PFSK-1 (cell line): ENCODE measurements around the gene ARHGEF4.

Experiments
- FOXP2 ChIP-seq: optimal IDR thresholded peaks from 2 replicates; pipeline ENCODE3; 2011; ENCODE audit warnings: borderline replicate concordance, control low read depth, inconsistent platforms; ENCODE audit not compliant: insufficient read depth; ENCODE audit errors: extremely low read length, extremely low read depth
- POLR2AphosphoS5 ChIP-seq: IDR thresholded peaks from 2 replicates; pipeline ENCODE4 v1.6.1; 2012; ENCODE audit warnings: low read depth, mild to moderate bottlenecking, control low read depth, low read length, moderate library complexity
- SIN3A ChIP-seq: IDR thresholded peaks from 2 replicates; pipeline ENCODE4 v1.6.1; 2012; ENCODE audit warnings: mild to moderate bottlenecking, low read length, moderate library complexity, borderline replicate concordance; ENCODE audit not compliant: insufficient read depth
- TAF1 ChIP-seq: IDR thresholded peaks from 2 replicates; pipeline ENCODE4 v1.6.1; 2012; ENCODE audit warnings: low read length, control low read depth, borderline replicate concordance; ENCODE audit not compliant: insufficient read depth
- TF ChIP-seq, protein P1 (sequence below), 2 experiments: IDR thresholded peaks; 2 replicates each; pipeline versions ENCODE4 v1.6.1 to v1.8.0; 2011 to 2012; ENCODE audit warnings: low read depth in 2 of 2, low read length in 2 of 2, control low read depth in 1 of 2, inconsistent platforms in 1 of 2, mild to moderate bottlenecking in 1 of 2, moderate library complexity in 1 of 2; ENCODE audit not compliant: insufficient read depth in 1 of 2

The ARHGEF4 gene

DNA sequence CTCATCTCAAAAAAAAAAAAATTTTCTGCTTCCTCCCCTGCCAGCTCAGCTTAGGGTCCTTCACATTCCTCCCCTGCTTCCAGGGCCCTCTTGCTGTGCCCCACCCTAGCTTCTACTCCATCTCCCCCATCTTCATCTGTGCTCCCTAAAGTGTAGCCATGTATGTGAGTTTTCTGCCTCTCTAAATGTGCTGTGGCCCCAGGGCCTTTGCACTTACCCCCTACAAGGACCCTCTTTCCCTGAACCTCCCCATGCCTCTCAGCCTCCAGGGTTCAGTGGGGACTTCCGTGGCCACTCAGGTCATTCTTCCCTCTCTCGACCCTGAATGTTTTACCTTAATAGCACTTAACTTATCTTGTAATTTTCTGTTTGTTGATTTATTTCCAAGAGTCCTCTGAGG is 6.2 kb upstream of the ARHGEF4 start:
- TF ChIP-seq FOXP2 (no peak), TAF1 (no peak), SIN3A (no peak), POLR2AphosphoS5 (no peak)
- TF ChIP-seq, protein P1, sequence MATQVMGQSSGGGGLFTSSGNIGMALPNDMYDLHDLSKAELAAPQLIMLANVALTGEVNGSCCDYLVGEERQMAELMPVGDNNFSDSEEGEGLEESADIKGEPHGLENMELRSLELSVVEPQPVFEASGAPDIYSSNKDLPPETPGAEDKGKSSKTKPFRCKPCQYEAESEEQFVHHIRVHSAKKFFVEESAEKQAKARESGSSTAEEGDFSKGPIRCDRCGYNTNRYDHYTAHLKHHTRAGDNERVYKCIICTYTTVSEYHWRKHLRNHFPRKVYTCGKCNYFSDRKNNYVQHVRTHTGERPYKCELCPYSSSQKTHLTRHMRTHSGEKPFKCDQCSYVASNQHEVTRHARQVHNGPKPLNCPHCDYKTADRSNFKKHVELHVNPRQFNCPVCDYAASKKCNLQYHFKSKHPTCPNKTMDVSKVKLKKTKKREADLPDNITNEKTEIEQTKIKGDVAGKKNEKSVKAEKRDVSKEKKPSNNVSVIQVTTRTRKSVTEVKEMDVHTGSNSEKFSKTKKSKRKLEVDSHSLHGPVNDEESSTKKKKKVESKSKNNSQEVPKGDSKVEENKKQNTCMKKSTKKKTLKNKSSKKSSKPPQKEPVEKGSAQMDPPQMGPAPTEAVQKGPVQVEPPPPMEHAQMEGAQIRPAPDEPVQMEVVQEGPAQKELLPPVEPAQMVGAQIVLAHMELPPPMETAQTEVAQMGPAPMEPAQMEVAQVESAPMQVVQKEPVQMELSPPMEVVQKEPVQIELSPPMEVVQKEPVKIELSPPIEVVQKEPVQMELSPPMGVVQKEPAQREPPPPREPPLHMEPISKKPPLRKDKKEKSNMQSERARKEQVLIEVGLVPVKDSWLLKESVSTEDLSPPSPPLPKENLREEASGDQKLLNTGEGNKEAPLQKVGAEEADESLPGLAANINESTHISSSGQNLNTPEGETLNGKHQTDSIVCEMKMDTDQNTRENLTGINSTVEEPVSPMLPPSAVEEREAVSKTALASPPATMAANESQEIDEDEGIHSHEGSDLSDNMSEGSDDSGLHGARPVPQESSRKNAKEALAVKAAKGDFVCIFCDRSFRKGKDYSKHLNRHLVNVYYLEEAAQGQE (IDR thresholded peaks at IDR 0.05; ENCODE audit: insufficient read depth in 1 of 2, low read depth in 2 of 2, low read length in 2 of 2), result no peak

DNA sequence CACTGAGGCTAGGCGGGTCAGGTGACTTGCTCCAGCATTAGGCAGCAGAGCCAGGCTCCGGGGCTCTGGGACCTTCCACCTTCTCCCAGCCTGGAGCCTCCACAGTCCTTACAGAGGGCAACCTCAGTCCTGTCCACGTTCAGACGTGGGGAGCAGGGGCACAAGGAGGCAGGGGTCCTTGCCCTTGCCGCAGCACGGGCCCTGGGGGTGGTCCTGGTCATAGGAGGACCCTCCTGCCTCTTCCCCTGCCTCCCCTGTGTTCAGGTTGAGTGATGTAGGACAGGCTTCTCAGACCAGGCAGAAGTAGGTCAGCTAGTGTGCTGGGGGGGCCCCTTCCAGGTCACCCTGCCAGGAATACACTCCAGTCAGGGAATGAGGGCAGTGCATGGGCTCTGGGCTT is 5.4 kb upstream of the ARHGEF4 start:
- no peak for TF ChIP-seq TAF1
- no peak for TF ChIP-seq POLR2AphosphoS5
- TF ChIP-seq, protein P1 (IDR thresholded peaks at IDR 0.05; ENCODE audit: insufficient read depth in 1 of 2, low read depth in 2 of 2, low read length in 2 of 2), result no peak
- TF ChIP-seq SIN3A, result no peak
- TF ChIP-seq FOXP2, result no peak

DNA sequence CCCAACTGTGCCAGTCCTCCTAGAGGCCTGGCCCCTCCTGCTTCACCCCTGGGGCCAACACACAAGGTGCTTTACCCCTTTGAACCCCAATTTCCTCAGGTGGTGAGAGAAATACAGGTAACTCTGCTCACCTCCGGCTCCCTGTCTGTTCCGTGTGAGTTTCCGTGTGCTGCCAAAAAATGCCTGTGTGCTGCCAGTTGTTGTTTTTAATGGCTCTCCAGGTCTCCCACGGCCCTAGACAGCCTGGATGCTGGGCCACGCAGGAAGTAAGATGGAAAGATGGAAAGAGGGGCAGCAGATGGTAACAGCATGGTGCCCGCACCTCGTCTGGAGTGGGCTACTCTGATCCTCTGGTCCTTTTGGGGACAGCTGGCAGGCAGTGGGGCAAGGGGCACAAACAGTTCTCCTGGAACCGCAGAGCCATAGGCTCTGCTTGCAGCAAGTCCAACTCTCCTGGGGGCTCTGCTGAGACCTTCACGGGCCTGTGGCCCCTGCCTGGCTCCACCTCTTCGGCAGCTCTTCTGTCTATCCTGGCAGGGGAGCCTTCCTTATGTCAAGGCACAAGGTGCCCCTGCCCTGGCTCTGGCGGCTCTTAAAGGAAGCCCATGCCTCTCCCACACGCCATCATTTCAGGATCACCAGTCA is 4.3 kb upstream of the ARHGEF4 start:
- TF ChIP-seq FOXP2 (no peak), SIN3A (no peak), POLR2AphosphoS5 (no peak), TAF1 (no peak)
- TF ChIP-seq, protein P1 (IDR thresholded peaks at IDR 0.05; ENCODE audit: insufficient read depth in 1 of 2, low read depth in 2 of 2, low read length in 2 of 2), result no peak

DNA sequence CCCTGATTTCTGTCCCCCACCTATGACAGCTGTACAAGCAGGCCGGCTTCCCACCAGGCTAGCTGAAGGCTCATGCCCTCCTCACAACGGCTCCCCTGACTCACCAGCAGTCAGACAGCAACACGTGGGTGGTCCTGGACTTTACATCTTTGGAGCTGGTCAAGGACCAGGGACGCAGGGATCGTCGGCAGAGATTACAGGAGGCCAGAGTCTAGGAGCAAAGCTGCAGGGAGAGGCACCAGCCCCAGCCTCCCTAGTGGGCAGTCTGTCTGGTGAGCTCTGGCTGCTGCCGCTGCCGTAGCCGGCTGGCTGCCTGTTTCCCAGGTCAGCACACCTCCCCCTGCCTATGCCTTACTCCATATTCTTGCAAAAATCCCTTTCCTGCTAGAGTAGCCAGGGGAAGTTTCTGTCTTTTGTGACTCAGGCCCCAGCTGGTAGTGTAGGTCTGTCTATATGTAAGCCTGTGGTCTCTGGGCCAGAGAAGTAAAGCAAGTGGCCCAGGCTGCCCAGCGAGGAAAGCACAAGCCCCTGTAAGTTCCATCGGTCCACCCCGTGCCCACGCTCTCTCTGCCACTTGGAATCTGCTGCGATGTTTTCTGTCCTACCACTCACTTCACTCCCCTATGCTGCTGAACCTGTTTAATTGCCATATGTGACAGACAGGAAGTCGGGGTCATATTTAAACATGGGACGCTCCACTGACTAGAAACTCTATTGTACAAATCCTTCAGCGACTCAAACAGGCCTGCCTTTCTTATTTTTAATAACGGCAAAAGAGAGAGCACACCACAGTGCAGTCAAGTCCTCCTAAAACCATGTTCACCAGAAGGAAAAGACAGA is 2.4 kb upstream of the ARHGEF4 start:
- no peak for TF ChIP-seq TAF1
- TF ChIP-seq SIN3A, result no peak
- TF ChIP-seq POLR2AphosphoS5, result no peak
- no peak for TF ChIP-seq FOXP2
- TF ChIP-seq, protein P1 (IDR thresholded peaks at IDR 0.05; ENCODE audit: insufficient read depth in 1 of 2, low read depth in 2 of 2, low read length in 2 of 2), result no peak
